Esophagus muscularis mucosa (tissue), 4 donors: ENCODE data around the gene ETNPPL.

Experiments
- CTCF ChIP-seq, 3 experiments: fragments of 200-600 bp in 2 of 3; fragments of 450-650 bp in 1 of 3; sonication (generic) in 2 of 3; IDR thresholded peaks; one replicate each; pipeline ENCODE4 v1.5.1; 2017 to 2019; ENCODE audit warnings: antibody characterized with exemption in 3 of 3, mild to moderate bottlenecking in 2 of 3, moderate library complexity in 1 of 3
- EP300 ChIP-seq: sonication (generic); formaldehyde crosslinking; IDR thresholded peaks from one replicate; pipeline ENCODE4 v1.6.1; 2017; ENCODE audit warnings: antibody characterized with exemption
- POLR2A ChIP-seq: fragments of 450-650 bp; IDR thresholded peaks from one replicate; pipeline ENCODE4 v1.6.1; 2017; ENCODE audit warnings: antibody characterized with exemption, moderate library complexity, mild to moderate bottlenecking, low read depth
- POLR2AphosphoS5 ChIP-seq, 2 donors: sonication (generic); formaldehyde crosslinking; IDR thresholded peaks; one replicate each; pipeline ENCODE4 v1.6.1; 2017; ENCODE audit warnings: antibody characterized with exemption in 2 of 2

GRCh38 chr4:108700081-108700757 lies 62.6 kb downstream of the ETNPPL start:
- TF ChIP-seq CTCF (IDR thresholded peaks at IDR 0.05) (no peak), POLR2AphosphoS5 (IDR thresholded peaks at IDR 0.05) (no peak), POLR2A (no peak), EP300 (no peak)
